IPS DF 4.7 (cell line): Measurements from ENCODE around the gene PROM2.
"Not testable (repeated sequence)": the region's sequence is repeated elsewhere in the genome, so short reads cannot be mapped to it uniquely, and the experiment has no call there.

Experiments
- DNase-seq: peaks from one replicate; pipeline ENCODE4 v3.0.0-alpha.2; 2013; ENCODE audit warnings: low spot score; ENCODE audit errors: extremely low read depth

Gene PROM2

DNA sequence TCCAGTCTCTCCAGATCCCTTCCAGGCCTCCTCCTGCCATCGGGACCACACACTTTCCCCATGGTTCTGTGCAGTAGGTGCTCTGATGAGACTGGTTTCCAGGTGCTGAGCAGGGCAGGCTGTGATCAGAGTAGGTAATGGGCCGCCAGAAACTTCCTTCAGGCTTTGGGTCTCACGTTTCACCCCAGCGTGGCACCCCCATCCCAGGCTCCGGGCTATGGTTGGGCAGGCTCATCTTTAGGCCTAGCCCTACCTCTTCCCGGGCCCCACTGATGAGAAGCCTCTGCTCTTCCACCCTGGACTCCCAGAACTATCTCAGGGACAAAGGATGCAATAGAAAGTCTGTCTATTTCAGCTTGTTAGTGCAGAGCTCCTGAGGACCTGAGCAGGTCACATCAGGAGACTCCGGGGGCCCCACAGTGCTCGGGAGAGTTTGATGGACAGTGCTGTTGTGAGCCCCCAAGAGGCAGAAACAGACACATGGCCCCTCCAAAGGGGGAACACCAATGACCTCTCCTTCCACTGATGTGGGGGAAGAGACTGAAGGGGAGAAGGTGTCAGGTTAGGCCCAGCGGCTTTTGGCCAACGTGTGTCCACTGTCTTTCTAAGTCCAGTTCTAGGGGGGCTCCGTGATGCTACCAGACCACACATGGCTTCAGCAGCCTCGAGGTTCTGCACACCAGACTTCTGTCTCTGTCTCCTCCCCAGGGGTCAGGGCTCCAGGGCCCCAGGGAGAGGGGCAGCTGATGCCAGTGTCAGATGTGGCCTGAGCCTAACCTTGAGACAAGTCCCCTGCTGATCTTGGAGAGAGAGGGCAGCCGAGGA, 5.8 kb upstream of the PROM2 start:
- DNase-seq, result no peak

DNA sequence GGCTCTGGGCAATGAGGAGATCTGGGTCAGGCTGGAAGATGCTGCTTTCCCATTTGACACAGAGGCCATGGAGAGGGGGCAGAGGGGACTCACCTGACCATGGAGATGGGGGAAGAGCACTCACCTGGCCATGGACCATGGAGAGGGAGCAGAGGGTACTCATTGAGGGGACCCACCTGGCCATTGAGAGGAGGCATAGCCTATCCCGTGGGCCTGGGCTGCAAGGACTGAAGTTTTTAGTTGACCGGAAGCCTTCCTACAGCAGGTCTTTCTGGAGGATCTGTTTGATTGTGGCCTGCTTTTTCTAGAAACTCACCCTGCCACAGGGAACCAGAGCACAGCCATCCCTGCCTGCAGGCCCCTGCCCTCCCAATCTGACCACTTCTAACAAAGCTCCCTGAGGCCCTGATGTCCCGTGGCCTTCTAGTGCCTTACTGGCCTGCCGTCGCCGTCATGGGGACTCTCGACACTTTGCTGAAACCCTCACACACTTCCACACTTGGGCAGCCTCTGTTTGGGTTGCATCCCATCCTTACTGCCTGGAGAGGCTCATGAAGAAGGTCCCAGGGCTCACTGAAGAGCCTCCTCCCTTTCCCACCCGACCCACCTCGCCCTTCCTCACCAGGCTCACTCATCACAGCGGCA, 5.1 kb upstream of the PROM2 start:
- DNase-seq, result no peak

DNA sequence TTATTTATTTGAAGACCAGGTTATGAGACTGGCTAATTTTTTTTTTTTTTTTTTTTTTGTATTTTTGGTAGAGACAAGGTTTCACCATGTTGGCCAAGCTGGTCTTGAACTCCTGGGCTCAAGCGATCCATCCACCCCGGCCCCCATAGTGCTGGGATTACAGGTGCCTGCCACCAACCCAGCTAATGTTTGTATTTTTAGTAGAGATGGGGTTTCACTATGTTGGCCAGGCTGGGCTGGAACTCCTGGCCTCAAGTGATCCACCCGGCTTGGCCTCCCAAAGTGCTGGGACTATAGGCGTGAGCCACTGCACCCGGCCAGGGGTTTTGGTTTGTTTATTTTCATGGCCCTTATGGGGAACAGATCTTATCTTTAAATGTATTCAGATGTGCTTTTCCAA, 4.5 kb upstream of the PROM2 start:
- DNase-seq, result not testable (repeated sequence)

DNA sequence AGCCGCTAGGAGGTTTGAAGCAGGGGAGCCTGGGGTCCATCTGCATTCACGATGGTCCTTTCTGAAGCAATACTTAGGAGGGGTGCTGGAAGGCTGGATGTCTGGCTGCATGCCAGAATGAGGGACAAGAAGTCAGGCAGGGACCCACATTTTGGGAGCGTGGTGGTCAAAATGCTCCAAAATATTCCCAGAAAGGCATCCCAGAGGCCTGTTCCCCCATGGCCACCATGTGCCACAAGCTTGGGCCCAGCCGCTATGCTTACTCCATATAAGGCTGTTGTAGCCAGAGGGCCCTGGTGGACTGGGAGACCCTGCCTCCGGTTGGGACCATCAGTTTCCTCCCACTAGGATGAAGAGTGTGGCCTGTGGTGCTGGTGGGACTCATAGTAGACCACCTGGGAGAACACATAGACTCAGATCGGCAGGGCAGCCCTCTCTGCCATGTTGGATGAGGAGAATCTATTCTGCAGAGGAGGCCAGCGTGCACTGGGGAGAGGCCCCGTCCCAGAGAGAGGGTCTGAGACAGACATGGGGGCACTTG, 3.6 kb upstream of the PROM2 start:
- DNase-seq, result no peak

DNA sequence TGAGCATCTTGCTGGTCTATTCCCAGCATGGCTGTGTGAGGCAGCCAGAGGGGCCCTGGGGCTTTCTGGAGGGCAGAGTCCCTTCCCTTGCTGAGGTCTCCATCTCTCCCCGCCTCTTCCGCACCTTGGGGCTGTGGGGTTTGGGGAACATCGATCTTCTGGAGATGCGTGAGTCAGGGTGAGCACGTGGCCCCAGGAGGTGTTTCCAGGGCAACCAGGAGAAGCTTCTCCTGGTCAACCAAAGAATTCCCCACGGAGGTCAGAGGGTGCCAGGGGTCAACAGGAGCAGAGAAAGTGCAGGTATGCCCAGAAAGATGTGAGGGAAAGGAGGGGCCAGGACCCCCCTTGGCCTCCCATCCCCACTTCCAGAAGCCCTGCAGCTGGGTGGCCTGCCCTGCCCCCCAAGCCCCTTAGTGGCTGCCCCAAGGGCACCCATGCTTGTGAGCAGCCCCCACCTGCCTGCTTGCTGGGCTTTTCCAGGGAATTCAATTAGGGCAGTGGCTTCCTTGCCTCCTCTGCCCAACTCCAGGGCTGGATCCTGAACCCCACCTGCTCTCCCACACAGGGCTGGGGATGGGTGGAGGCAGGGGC, 2.8 kb upstream of the PROM2 start:
- no peak for DNase-seq

DNA sequence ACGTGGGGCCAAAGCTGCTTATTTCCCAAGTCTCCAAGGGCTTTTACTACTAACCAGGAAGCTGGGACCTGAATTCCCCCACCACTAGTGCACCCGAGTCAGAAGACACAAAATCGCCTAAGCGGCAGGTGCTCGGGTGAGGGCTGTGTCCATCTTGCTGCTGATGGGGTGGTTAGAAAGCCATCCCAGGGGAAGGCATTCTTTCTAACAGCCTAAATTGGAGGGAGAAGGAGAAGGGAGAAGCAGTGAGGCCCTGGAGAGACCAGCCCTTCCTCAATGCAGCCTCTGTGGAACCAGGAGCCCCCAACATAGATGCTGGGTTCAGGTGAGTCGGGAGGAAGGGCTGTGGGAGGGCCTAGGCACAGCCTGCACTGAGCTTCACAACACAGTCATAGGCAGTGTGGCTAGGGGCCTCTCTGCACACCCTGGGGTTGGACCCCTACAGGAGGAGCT, 1.9 kb upstream of the PROM2 start:
- no peak for DNase-seq

DNA sequence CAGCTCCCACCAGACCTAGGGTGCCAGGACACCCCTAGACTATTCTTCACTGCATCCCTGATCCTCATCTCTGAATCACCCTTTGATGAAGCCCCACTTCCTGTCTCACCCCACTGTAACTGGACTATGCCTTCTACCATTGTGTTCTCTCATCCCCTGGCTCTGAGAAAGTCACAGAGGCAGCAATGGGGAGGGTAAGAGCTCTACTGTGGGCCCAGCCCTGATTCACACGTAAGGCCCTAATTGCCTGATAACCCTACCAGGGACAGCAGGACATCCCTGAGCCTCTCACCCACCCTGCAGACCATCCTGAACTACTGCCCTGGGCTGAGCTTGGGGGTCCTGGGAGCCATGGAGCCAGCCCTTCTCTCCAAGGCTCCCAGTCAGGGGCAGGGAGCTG, 1.5 kb upstream of the PROM2 start:
- no peak for DNase-seq

DNA sequence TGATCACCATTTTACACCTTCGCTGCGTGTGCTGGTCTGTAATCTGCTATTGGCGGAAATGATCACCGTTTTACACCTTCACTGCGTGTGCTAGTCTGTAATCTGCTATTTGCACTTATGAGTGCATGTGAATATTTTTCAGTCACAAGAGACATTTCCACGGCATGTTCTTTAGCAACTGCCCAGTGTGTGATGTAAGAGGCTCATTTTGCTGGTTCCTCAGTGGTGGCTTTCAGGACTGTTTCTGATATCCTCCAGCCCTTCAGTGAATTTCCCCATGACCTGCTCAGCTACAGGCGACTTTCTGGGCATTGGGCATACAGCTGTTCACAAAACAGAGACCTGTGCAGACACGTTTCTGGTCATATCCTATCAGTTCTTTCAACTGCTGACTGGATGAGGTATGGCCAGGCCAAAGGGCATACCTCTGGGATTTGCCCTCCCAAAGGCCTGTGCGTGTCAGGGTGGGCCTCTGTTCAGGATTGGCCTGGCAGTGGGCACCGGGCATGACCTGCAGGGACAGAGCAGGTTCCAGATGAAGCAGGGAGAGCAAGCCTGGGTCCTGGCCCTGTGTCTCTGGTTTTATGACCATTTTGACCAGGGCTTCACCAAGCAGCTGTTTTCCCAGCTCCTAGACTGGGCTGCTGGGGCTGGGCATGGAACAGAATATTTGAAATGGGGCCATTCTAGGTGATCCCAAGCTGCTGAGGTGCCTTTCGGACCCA, 521 bp upstream of the PROM2 start:
- DNase-seq, result no peak

DNA sequence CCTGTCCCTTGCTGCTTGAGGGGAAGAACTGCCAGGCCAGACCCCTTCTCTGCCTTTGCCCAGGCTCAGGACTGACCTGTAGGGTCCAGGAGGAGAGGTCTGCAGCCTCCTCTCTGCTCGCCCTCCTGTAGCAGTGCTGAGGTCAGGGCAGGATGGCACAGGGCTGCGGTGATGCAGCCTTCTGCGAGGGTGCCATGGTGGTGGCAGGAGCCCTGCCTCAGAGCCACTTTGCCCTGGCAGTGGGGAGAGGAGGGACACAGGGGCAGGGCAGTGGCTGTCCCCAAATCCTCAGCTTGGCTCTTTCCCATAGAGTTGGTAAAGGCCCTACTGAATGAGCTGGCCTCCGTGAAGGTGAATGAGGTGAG, 884 bp downstream of the PROM2 start:
- no peak for DNase-seq

DNA sequence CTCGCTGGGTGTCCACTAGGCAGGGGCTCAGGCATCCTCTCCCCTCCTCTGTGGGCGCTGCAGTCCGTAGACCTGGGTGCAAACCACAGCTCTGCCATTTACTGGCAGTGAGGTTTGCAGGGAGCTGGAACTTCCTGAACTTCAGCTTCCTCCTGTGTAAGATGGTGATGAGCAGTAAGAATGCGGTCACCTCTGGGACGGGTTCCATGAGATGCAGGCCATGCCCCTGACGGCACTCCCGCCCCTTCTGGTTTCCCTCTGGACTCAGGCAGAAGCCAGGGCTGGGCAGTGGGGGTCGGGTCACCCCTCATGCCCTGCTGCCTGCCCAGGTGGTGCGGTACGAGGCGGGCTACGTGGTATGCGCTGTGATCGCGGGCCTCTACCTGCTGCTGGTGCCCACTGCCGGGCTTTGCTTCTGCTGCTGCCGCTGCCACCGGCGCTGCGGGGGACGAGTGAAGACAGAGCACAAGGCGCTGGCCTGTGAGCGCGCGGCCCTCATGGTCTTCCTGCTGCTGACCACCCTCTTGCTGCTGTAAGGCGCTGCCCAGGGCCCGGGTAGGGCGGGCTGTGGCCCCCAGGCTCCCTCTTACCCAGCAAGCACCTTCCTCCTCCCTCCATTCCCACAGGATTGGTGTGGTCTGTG, 1.5 kb downstream of the PROM2 start:
- DNase-seq, result no peak

DNA sequence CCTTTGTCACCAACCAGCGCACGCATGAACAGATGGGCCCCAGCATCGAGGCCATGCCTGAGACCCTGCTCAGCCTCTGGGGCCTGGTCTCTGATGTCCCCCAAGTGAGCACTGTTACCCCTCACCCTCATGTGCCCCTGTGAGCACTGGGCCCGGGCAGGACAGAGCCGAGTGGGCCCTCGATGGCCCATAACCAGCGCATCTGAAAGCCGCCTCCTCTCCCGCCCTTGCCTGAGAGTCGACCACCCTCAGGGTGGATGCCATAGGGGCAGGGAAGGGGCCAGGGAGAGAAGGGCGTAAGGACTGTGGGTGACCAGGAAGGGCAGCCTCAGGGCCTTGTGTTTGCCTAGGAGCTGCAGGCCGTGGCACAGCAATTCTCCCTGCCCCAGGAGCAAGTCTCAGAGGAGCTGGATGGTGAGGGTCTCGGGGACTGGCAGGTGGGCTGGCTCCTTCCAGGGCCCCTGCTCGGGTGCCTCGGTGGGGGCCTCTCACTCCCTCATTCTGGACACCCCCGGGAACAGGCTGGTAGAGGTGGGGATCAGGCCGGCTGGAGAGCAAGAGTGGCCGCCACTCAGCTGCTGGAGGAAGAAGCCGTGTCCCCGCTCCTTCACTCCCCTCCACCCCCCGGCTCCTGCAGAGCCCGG, 2.1 kb downstream of the PROM2 start:
- no peak for DNase-seq

DNA sequence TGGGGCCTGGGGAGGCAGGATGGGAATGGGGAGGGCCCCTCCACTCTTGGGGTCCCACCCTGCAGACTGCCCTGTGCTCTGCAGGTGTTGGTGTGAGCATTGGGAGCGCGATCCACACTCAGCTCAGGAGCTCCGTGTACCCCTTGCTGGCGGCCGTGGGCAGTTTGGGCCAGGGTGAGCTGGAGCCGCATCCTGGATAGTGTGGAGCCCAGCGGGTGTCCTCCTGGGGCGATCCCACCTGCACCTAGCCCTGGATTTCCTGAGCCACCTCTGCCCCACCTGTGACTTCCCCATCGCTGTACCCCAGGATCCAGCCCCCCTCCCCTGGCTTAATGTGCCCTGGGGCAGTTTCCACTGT, 2.6 kb downstream of the PROM2 start:
- DNase-seq, result no peak

DNA sequence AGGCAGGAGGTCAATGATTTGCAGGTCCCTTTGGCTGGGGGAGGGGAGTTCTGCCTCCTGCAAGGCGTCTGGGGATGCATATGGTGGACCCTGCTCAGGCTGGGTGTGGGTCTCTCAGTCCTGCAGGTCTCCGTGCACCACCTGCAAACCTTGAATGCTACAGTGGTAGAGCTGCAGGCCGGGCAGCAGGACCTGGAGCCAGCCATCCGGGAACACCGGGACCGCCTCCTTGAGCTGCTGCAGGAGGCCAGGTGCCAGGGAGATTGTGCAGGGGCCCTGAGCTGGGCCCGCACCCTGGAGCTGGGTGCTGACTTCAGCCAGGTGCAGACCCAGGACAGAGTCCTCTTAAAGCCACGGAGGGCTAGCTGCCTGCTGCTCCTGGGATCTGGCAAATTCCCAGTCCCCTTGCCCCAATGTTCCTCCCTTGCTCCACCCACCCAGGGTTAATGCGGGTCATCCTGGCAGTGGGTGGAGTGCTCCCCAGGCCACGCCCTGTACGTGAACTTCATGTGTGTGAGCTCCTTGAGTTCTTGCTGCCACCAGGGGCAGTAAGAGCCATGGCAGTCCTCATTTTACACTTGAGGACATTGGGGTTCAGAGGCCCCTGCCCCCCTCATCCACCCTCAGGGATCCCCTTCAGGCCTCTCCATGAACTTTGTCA, 3.1 kb downstream of the PROM2 start:
- DNase-seq, result no peak

DNA sequence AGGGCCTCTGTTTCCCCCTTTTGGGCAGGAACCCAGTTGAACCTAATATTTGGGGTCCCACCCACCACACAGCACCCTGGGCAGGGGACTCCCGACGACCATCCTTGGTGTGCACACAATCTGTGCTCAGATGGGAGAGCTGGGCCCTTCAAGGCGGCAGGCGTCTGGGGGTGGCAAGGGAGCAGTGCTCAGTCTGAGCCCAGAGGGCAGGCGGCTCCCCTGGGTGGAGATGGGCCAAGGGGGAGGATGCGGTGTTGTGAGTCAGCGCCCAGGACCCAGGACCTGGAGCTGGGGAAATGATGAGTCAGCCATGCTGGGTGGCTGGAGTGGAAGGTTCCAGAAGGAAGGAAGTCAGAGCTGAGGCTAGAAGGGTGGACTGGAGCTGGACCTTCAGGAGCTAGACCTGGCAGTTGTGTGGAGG, 3.8 kb downstream of the PROM2 start:
- no peak for DNase-seq

DNA sequence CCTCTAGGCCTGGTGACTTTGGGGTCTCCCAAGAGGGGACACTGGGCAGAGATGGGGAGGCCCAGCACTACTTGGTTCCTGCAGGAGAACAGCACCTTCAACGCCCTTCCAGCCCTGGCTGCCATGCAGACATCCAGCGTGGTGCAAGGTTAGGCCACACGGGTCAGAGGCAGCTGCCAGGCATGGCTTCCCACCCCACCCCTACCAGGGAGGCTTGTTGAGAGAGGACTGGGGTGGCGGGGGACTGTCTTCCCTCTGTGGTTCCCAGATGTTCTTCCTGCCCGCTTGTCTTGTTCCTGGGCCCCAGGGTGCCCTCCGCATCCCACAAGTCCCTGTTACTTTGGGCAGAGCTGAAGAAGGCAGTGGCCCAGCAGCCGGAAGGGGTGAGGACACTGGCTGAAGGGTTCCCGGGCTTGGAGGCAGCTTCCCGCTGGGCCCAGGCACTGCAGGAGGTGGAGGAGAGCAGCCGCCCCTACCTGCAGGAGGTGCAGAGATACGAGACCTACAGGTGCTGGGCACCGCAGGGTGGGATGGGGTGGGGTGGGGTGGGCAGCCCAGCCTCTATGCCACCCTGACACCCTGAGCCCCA, 4.5 kb downstream of the PROM2 start:
- no peak for DNase-seq

DNA sequence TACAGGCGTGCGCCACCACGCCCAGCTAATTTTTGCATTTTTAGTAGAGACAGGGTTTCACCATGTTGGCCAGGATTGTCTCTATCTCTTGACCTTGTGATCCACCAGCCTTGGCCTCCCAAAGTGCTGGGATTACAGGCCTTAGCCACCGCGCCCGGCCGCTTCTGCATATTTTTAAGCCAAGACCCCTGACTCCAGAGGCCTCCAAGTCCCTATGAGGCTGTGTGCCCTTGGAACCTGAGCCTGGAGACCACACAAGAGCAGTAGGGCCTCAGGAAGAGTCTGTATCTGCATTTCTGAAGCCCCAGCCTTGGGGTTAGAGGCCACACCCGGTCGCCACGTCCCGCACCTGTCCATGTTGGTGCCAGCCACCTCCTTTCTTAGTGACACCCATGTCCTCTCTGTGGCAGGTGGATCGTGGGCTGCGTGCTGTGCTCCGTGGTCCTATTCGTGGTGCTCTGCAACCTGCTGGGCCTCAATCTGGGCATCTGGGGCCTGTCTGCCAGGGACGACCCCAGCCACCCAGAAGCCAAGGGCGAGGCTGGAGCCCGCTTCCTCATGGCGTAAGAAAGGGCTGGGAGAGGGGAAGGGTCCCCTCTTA, 5.3 kb downstream of the PROM2 start:
- no peak for DNase-seq

DNA sequence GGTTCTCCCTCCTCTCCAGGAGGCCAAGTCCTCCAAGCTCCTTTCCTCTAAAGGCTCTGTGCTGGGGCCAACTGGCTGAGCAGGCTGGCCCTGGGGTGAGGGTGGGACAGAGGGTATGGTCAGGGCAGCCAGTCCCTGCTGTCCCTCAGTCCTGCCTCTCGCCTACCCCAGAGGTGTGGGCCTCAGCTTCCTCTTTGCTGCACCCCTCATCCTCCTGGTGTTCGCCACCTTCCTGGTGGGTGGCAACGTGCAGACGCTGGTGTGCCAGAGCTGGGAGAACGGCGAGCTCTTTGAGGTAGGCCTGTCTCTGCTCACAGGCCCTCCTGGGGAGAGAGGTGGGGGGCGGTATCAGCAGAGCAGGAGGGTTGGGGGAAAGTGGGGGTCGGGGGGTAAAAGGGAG, 6.8 kb downstream of the PROM2 start:
- no peak for DNase-seq

DNA sequence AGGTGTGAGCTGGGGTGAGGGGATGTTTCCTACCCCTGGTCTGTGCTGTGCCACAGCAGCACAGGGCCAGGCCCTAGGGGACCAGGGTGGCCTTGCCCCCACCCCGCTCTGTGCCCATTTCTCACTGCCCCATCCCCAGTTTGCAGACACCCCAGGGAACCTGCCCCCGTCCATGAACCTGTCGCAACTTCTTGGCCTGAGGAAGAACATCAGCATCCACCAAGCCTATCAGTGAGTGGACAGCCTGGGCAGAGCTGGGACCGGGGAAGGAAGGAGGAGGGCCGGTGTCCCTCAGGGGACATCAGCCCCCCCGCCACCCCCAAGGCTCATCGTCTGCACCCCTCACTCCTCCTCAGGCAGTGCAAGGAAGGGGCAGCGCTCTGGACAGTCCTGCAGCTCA, 7.5 kb downstream of the PROM2 start:
- no peak for DNase-seq

DNA sequence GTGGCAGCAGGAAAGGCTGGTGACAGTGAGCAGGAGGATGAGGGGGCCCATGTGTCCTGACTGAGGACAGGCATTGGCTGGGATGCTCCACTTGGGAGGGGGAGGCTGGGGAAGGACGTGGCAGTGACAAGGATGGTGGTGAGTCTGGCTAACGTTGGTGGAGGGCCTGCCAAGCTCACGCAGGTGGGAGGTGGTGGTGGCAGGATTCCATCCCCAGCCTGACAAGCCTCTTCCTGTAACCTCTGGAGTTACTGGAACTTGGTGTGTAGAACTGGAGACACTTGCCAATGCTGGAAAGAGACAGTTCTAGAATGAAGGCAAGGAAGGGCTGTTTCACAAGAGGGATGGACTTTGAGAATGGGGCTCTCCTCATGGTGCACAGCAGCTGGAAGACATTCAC, 8.2 kb downstream of the PROM2 start:
- DNase-seq, result no peak

DNA sequence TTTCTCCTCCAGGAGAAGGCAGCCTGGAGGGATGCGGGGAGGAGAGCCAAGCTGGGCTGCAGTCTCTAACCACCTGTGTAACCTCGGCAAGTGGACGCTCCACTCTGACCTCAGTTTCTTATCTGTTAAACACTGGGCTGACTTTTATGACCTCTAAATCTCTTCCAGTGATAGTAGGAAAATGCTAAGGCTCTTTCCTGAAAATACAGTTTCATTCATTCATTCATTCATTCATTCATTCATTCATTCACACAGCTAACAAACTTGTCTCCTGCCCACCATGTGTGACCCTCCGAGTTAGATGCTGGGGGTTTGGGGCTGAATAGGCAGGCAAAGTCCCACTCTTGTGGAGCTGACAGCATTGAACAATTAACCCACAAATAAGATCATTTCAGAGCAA, 9.3 kb downstream of the PROM2 start:
- DNase-seq, result no peak
